Retinal pigment epithelial cell (primary cell): ENCODE data around the gene MEF2A.
A peak's percentile ranks its signal among the peaks of the same experiment; 100 is the strongest.

Experiments used
- DNase-seq: peaks from one replicate; pipeline ENCODE4 v3.0.0-alpha.2; 2010; ENCODE audit warnings: low read depth
- H3K4me3 ChIP-seq: 2 replicates; pipeline ENCODE4 v1.5.1; 2011; ENCODE audit warnings: mild to moderate bottlenecking, low read length, control low read depth, moderate library complexity
- CTCF ChIP-seq: conservative IDR thresholded peaks from 2 replicates; pipeline ENCODE4 v1.5.1; 2011; ENCODE audit warnings: low read depth, low read length, control low read depth, inconsistent platforms

MEF2A gene

GRCh38 chr15:99604865-99605264, 39.1 kb downstream of the MEF2A start:
- TF ChIP-seq CTCF: no peak
- no peak for DNase-seq
- no peak overlapping the region for H3K4me3 ChIP-seq

GRCh38 chr15:99605490-99605931, 39.7 kb downstream of the MEF2A start:
- TF ChIP-seq CTCF: no peak
- peak; percentile 46 for DNase-seq
- no peak overlapping the region for H3K4me3 ChIP-seq

DNA sequence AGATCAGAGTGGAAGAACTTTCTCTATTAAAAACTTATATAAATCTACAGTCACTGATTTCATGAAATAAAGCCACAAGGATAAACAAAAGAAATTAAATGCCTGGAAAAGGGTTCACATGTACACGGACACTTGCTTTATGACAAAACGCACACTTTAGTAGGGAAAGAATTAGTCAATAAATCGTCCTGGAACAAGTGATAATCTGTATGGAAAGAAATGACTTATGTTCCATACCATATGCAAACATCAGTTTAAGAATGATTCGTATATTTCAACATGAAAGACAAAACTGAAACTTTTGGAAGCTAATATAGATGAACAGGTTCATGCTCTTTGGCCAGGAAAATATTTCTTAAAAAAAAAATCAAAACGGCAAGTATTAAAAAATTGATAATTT, 40.2 kb downstream of the MEF2A start:
- TF ChIP-seq CTCF: no peak
- no peak overlapping the region for H3K4me3 ChIP-seq
- no peak for DNase-seq

DNA sequence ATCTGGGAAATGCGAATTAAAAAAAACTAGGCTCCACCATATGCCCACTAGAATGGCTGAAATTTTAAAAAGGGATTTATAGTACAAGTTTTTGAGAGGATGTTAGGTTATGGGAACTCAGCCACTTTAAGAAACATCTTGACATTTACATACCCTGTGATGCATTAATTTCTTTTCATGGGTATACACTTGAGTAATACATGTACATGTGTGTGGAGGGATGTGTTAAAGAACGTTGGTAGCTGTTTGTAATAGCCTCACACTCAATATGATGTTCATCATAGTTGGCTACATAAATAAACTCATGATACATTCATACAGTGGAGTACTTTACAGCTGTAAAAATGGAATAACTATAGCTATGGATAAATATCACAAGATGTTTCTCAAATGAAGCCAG, 40.9 kb downstream of the MEF2A start:
- TF ChIP-seq CTCF: no peak
- no peak for DNase-seq
- no peak overlapping the region for H3K4me3 ChIP-seq

GRCh38 chr15:99613481-99613880, 47.7 kb downstream of the MEF2A start:
- no peak overlapping the region for H3K4me3 ChIP-seq
- no peak for TF ChIP-seq CTCF
- DNase-seq: no peak

DNA sequence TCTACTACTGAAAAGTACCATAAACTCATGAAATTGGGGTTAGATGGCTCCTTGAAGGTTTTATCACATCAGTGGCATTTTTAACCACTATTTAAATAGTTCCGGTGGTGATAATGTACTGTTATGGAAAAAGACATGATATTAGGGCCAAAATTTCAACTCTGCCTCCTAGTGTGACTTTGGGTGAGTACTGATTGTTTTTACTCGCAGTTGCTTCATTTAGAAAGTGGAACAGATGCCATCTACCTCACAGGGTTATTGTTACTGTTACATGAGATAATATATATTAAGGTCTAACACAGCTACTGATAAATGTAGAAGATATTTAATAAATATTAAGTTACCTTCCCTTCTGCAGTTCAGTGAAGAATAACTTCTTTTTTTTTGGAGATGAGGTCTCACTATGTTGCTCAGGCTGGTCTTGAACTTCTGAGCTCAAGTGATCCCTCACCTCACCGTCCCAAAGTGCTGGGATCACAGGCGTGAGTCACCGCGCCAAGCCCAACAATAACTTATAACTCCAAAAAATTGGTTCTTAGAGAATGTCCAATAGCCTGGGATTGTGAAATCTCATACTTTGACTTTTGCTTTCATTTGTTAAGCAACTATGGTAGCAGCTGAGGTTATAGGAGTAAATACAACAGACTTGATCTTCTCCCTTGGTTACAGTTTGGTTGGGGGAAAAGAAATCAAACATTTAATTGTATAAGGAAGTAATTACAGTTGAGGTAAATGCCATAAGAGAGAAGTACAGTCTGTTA, 48.3 kb downstream of the MEF2A start:
- no peak overlapping the region for H3K4me3 ChIP-seq
- DNase-seq: no peak
- no peak for TF ChIP-seq CTCF

- no peak for TF ChIP-seq CTCF
- no peak for DNase-seq
- no peak overlapping the region for H3K4me3 ChIP-seq
These were observed 49.0 kb downstream of the MEF2A start for GRCh38 chr15:99614749-99615288.
